Epidermal melanocyte (primary cell): ENCODE measurements around the gene ZNF503.

Experiments
- DNase-seq: peaks from one replicate; pipeline ENCODE4 v3.0.0; 2011; ENCODE audit warnings: low spot score; ENCODE audit not compliant: insufficient read length

Gene ZNF503

GRCh38 chr10:75407224-75407712, 5.7 kb upstream of the ZNF503 start:
- DNase-seq, result no peak

GRCh38 chr10:75406462-75407223, 5.1 kb upstream of the ZNF503 start:
- DNase-seq, result no peak

- no peak for DNase-seq
These were observed 4.3 kb upstream of the ZNF503 start for GRCh38 chr10:75405598-75406461.

GRCh38 chr10:75404815-75405597, 3.4 kb upstream of the ZNF503 start:
- no peak for DNase-seq

GRCh38 chr10:75403939-75404814, 2.6 kb upstream of the ZNF503 start:
- no peak for DNase-seq

- DNase-seq, result no peak
These were observed 1.8 kb upstream of the ZNF503 start for GRCh38 chr10:75403144-75403938.

GRCh38 chr10:75402486-75403143, 1.1 kb upstream of the ZNF503 start:
- peak; percentile 63 for DNase-seq

- DNase-seq, result no peak
These were observed 594 bp downstream of the ZNF503 start for GRCh38 chr10:75400771-75401568.

GRCh38 chr10:75400163-75400770, 1.3 kb downstream of the ZNF503 start:
- DNase-seq, result no peak

GRCh38 chr10:75399461-75400162, 2.0 kb downstream of the ZNF503 start:
- DNase-seq, result no peak

GRCh38 chr10:75398692-75399460, 2.7 kb downstream of the ZNF503 start:
- no peak for DNase-seq

- DNase-seq, result no peak
These were observed 3.3 kb downstream of the ZNF503 start for GRCh38 chr10:75398200-75398691.

- DNase-seq, result no peak
These were observed 3.9 kb downstream of the ZNF503 start for GRCh38 chr10:75397496-75398199.

- no peak for DNase-seq
These were observed 4.7 kb downstream of the ZNF503 start for GRCh38 chr10:75396631-75397495.
